ENCODE measurements around the gene TNFRSF13B. TPM values are rescaled to one million over a fixed set of nuclear protein-coding genes. Genes with fewer than 3 reads are reported as not detected.

The TNFRSF13B gene
- total and polyA plus RNA-seq, 10 of the 15 experiments (the other 5 are each of a cell fraction or from before 2014, with no cell fraction given), result 15.5 to 231 (median 119) TPM

- H4K20me1 ChIP-seq (ENCODE audit: control insufficient read depth, insufficient read depth), result no peaks in the 10 kb centered on the region
- peaks cover 8% of the 10 kb centered on the region for H3K4me1 ChIP-seq (ENCODE audit: control insufficient read depth, insufficient read depth, low read length)
- ChIA-PET CTCF (interaction anchor here (0.6 to 7.0 kb wide), 9 partner anchors 10 to 85 kb away, joined by 3 to 92 read pairs (median 4); no protein-coding TSS in a partner anchor), SMC1A (ENCODE audit: uncharacterized antibody, unreplicated experiment) (interaction anchor here (0.7 to 5.7 kb wide), 8 partner anchors 53 to 248 kb away, joined by 3 to 43 read pairs (median 4); no protein-coding TSS in a partner anchor), RAD21 (ENCODE audit: unreplicated experiment) (interaction anchor here (1.3 to 3.4 kb wide), 3 partner anchors 50 to 77 kb away, joined by 3 to 27 read pairs (median 15); no protein-coding TSS in a partner anchor), POLR2A (interaction anchor here (0.5 kb wide), 1 partner anchor 51 kb away, joined by 5 read pairs; no protein-coding TSS in a partner anchor)
- ATAC-seq (peak; percentile 95), FAIRE-seq (peak; percentile 31), DNase-seq (ENCODE audit: low read depth, low spot score) (peak; percentile 17)
- peak overlapping the region; percentile 56; the same call in 1 of the 2 replicates for H3K4me2 ChIP-seq (ENCODE audit: control insufficient read depth, insufficient read depth)
- no peak overlapping the region for H3K27ac ChIP-seq (ENCODE audit: control insufficient read depth, insufficient read depth)
- no TSS peak for BruUV-seq (replicated peaks)
- in situ Hi-C loops (cut with MboI), result no loop called here
- no peaks in the 10 kb centered on the region for H3K79me2 ChIP-seq (ENCODE audit: control insufficient read depth, insufficient read depth, low read length)
- H2AFZ ChIP-seq (ENCODE audit: control insufficient read depth, low read depth, low read length), result peak overlapping the region; percentile 13; the same call in 1 of the 2 replicates
- no peak overlapping the region for H3K9ac ChIP-seq (ENCODE audit: control insufficient read depth, insufficient read depth, low read length)
- 37% methylated on average over 11 of the region's 11 CpGs for WGBS (ENCODE audit: insufficient coverage, insufficient replicate concordance, low lambda C conversion rate, missing lambda C conversion rate)
- H3K36me3 ChIP-seq (ENCODE audit: control insufficient read depth in 2 of 2, insufficient read depth in 2 of 2, low read length in 1 of 2), result no peaks in the 10 kb centered on the region
- no peaks in the 10 kb centered on the region for H3K9me3 ChIP-seq (replicated peaks; ENCODE audit: control insufficient read depth, insufficient read depth, low read length)
- 0 out of 4 replicates have a peak, but pooled peaks cover 0 to 1% of the 10 kb centered on the region in 2 experiments for H3K27me3 ChIP-seq (replicated peaks in 1 of 2; ENCODE audit: control insufficient read depth in 2 of 2, insufficient read depth in 2 of 2, low read length in 1 of 2)
- TF ChIP-seq, protein P1, sequence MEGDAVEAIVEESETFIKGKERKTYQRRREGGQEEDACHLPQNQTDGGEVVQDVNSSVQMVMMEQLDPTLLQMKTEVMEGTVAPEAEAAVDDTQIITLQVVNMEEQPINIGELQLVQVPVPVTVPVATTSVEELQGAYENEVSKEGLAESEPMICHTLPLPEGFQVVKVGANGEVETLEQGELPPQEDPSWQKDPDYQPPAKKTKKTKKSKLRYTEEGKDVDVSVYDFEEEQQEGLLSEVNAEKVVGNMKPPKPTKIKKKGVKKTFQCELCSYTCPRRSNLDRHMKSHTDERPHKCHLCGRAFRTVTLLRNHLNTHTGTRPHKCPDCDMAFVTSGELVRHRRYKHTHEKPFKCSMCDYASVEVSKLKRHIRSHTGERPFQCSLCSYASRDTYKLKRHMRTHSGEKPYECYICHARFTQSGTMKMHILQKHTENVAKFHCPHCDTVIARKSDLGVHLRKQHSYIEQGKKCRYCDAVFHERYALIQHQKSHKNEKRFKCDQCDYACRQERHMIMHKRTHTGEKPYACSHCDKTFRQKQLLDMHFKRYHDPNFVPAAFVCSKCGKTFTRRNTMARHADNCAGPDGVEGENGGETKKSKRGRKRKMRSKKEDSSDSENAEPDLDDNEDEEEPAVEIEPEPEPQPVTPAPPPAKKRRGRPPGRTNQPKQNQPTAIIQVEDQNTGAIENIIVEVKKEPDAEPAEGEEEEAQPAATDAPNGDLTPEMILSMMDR (IDR thresholded peaks at IDR 0.05 in 2 of 3, conservative IDR thresholded peaks at IDR 0.05 in 1 of 3; ENCODE audit: control insufficient read depth in 2 of 3, extremely low read depth in 1 of 3, insufficient read depth in 1 of 3, low read depth in 3 of 3, low read length in 3 of 3), result peak; percentile 69 to 86 (median 72)
- TF ChIP-seq IKZF1 (conservative IDR thresholded peaks at IDR 0.05) (peak; percentile 34), STAT1 (conservative IDR thresholded peaks at IDR 0.05) (no peak), YY1 (IDR thresholded peaks at IDR 0.05; ENCODE audit: low read depth, low read length) (0 out of 2 replicates have a peak, but pooled peaks have one; percentile 21), SMC3 (IDR thresholded peaks at IDR 0.05; ENCODE audit: borderline replicate concordance, low read length) (peak; percentile 81), PAX5 (IDR thresholded peaks at IDR 0.05; ENCODE audit: borderline replicate concordance, low read depth, low read length) (0 out of 2 replicates have a peak, but pooled peaks have one; percentile 3), SMARCA5 (IDR thresholded peaks at IDR 0.05) (peak; percentile 93), TCF3 (IDR thresholded peaks at IDR 0.05; ENCODE audit: borderline replicate concordance, insufficient read depth, low read depth, low read length) (no peak), IKZF2 (IDR thresholded peaks at IDR 0.05) (0 out of 4 replicates have a peak, but pooled peaks of 1 of the 2 experiments have one; percentile 9), ZNF217 (IDR thresholded peaks at IDR 0.05) (peak; percentile 45; the same call in 1 of the 2 replicates), SPI1 (IDR thresholded peaks at IDR 0.05; ENCODE audit: borderline replicate concordance, insufficient read depth, low read depth, low read length) (peak; percentile 76; the same call in 1 of the 2 replicates), RAD21 (IDR thresholded peaks at IDR 0.05; ENCODE audit: insufficient read depth, low read depth, low read length) (peak; percentile 65), PML (IDR thresholded peaks at IDR 0.05; ENCODE audit: low read length) (no peak)
- TF ChIP-seq, protein P2, sequence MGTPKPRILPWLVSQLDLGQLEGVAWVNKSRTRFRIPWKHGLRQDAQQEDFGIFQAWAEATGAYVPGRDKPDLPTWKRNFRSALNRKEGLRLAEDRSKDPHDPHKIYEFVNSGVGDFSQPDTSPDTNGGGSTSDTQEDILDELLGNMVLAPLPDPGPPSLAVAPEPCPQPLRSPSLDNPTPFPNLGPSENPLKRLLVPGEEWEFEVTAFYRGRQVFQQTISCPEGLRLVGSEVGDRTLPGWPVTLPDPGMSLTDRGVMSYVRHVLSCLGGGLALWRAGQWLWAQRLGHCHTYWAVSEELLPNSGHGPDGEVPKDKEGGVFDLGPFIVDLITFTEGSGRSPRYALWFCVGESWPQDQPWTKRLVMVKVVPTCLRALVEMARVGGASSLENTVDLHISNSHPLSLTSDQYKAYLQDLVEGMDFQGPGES (IDR thresholded peaks at IDR 0.05), result no peak
- intact Hi-C loops (cut with micrococcal nuclease; ENCODE audit: unreplicated experiment), result loop anchor here (1.0 kb wide), 1 partner anchor 75 kb away; no protein-coding TSS in a partner anchor
- no peak overlapping the region for H3K4me3 ChIP-seq
Observed at GRCh38 chr17:16915752-16916556, 56.0 kb downstream of the TNFRSF13B start.
